Measurements from ENCODE around the gene SLC15A5. TPM values are rescaled to one million over a fixed set of nuclear protein-coding genes. Genes with fewer than 3 reads are reported as not detected.

Gene SLC15A5
- total and polyA plus RNA-seq, 2 of the 8 experiments (the other 6 are each of a cell fraction or from before 2014, with no cell fraction given): not detected

DNA sequence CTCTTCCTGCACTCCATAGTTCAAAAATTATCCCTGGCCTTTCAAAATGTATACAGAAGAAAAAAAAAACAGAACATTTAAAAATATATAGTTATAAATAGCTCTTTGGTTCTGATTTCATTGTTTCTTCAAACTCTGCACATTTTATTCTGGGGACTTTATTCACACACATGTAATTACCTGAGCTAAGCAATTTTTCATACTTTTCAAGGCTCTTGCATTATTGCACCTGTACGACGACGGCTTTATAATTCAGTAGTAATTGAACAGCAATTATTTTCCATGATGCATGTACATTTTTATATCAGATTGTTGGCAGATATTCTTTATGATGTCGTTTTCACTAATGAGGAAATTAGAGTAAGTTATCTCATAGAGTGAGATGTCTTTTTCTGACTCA is 13.5 kb upstream of the SLC15A5 start:
- ChIA-PET CTCF (ENCODE audit: partially characterized antibody) (no interaction called here), POLR2A (ENCODE audit: partially characterized antibody) (no interaction called here)
- Histone ChIP-seq H3K4ac (replicated peaks; ENCODE audit: insufficient read length, low read depth, low read length) (no peak overlapping the region), H3K14ac (ENCODE audit: insufficient read length) (no peak overlapping the region), H3K56ac (replicated peaks; ENCODE audit: insufficient read length, low read depth, low read length) (no peak overlapping the region), H2AFZ (ENCODE audit: low read length) (no peak overlapping the region), H4K91ac (replicated peaks; ENCODE audit: insufficient read length, low read length) (no peak overlapping the region), H3K9me3 (ENCODE audit: insufficient read depth in 2 of 2, low read depth in 1 of 2, low read length in 1 of 2) (no peaks in the 10 kb centered on the region), H2BK120ac (replicated peaks; ENCODE audit: low read depth, low read length) (no peak overlapping the region), H2BK12ac (ENCODE audit: low read depth, low read length) (no peak overlapping the region), H2AK5ac (ENCODE audit: low read depth, low read length) (no peak overlapping the region), H2BK20ac (ENCODE audit: low read length) (no peak overlapping the region), H4K5ac (ENCODE audit: insufficient read length, low read depth, low read length) (no peak overlapping the region), H3K23me2 (ENCODE audit: low read depth, low read length) (no peaks in the 10 kb centered on the region), H3K18ac (ENCODE audit: extremely low read depth, low read length) (no peak overlapping the region), H2BK5ac (ENCODE audit: low read depth, low read length) (no peak overlapping the region), H3K27ac (ENCODE audit: low read depth, low read length) (no peak overlapping the region), H3K79me1 (ENCODE audit: low read depth, low read length) (no peaks in the 10 kb centered on the region), H3K27me3 (replicated peaks in 1 of 4; ENCODE audit: control insufficient read depth in 3 of 4, extremely low read depth in 1 of 4, insufficient read depth in 3 of 4, low read length in 3 of 4) (no peaks in the 10 kb centered on the region), H2BK15ac (ENCODE audit: low read length) (no peak overlapping the region), H4K20me1 (replicated peaks in 1 of 2; ENCODE audit: control insufficient read depth in 1 of 2, insufficient read depth in 2 of 2, low read length in 2 of 2) (no peaks in the 10 kb centered on the region), H3K4me2 (ENCODE audit: insufficient read depth in 1 of 2, low read depth in 2 of 2, low read length in 2 of 2) (no peak overlapping the region), H4K8ac (ENCODE audit: extremely low read depth, insufficient read depth, low read length) (no peak overlapping the region), H3K9ac (replicated peaks in 1 of 4; ENCODE audit: extremely low read depth in 1 of 4, low read depth in 3 of 4, low read length in 3 of 4) (no peak overlapping the region), H3K23ac (ENCODE audit: insufficient read length) (no peak overlapping the region), H3K79me2 (ENCODE audit: control insufficient read depth in 1 of 2, insufficient read depth in 2 of 2, low read length in 2 of 2) (no peaks in the 10 kb centered on the region), H3K36me3 (ENCODE audit: control insufficient read depth in 2 of 4, insufficient read depth in 4 of 4, low read length in 3 of 4) (no peaks in the 10 kb centered on the region), H3K4me1 (replicated peaks in 1 of 4; ENCODE audit: control insufficient read depth in 3 of 4, insufficient read depth in 4 of 4, low read length in 3 of 4) (no peaks in the 10 kb centered on the region), H3K4me3 (ENCODE audit: extremely low read depth in 1 of 4, insufficient read depth in 2 of 4, low read depth in 3 of 4, low read length in 4 of 4) (no peak overlapping the region)
- 93% methylated on average over 4 of the region's 4 CpGs; no CpG with 5 or more reads in 1 of the 2 experiments for WGBS, 2 experiments (ENCODE audit: extremely low coverage in 1 of 2, insufficient coverage in 1 of 2, insufficient read length in 1 of 2, insufficient replicate concordance in 2 of 2, low coverage in 1 of 2, low lambda C conversion rate in 2 of 2, missing lambda C conversion rate in 1 of 2)
- no peak for TF ChIP-seq RFX5 (IDR thresholded peaks at IDR 0.05; ENCODE audit: borderline replicate concordance, low read depth, low read length)
- TF ChIP-seq TAF1 (IDR thresholded peaks at IDR 0.05; ENCODE audit: low read depth, low read length): no peak
- no peak for TF ChIP-seq NANOG (IDR thresholded peaks at IDR 0.05; ENCODE audit: insufficient read depth, low read depth, low read length, poor library complexity, severe bottlenecking)
- TF ChIP-seq RNF2 (IDR thresholded peaks at IDR 0.05; ENCODE audit: borderline replicate concordance, low read depth, low read length, missing control alignments, poor library complexity, severe bottlenecking): no peak
- no peak for TF ChIP-seq HDAC2 (IDR thresholded peaks at IDR 0.05; ENCODE audit: borderline replicate concordance in 1 of 2, low read depth in 2 of 2, low read length in 2 of 2)
- no peak for TF ChIP-seq JUN (IDR thresholded peaks at IDR 0.05; ENCODE audit: low read depth, low read length)
- no peak for TF ChIP-seq TBP (IDR thresholded peaks at IDR 0.05; ENCODE audit: low read depth, low read length)
- TF ChIP-seq ATF2 (IDR thresholded peaks at IDR 0.05; ENCODE audit: low read length): no peak
- TF ChIP-seq SUZ12 (IDR thresholded peaks at IDR 0.05; ENCODE audit: low read length): no peak
- TF ChIP-seq SP1 (IDR thresholded peaks at IDR 0.05; ENCODE audit: low read depth, low read length): no peak
- no peak for TF ChIP-seq SP4 (IDR thresholded peaks at IDR 0.05; ENCODE audit: low read length)
- no peak for TF ChIP-seq GABPA (IDR thresholded peaks at IDR 0.05; ENCODE audit: borderline replicate concordance, insufficient read depth, low read length)
- FAIRE-seq (no peak), DNase-seq (ENCODE audit: low read depth in 1 of 2, low spot score in 2 of 2) (no peak)

All from H1 (cell line).